Endothelial cell of umbilical vein (primary cell): ENCODE results near the gene AMPH.

Experiments used
- EZH2 ChIP-seq: IDR thresholded peaks from 2 replicates; pipeline ENCODE4 v1.6.1; 2012; ENCODE audit warnings: borderline replicate concordance, low read depth, mild to moderate bottlenecking, moderate library complexity, low read length, inconsistent platforms; ENCODE audit not compliant: severe bottlenecking
- FOS ChIP-seq: IDR thresholded peaks from 2 replicates; pipeline ENCODE4 v1.6.1; 2011; ENCODE audit warnings: mild to moderate bottlenecking, low read length, moderate library complexity, borderline replicate concordance; ENCODE audit not compliant: insufficient read depth
- GATA2 ChIP-seq: IDR thresholded peaks from 2 replicates; pipeline ENCODE4 v1.7.0; 2011; ENCODE audit warnings: low read depth, mild to moderate bottlenecking, moderate library complexity, mixed read lengths, low read length; ENCODE audit not compliant: insufficient read length, insufficient read depth
- POLR2A ChIP-seq: IDR thresholded peaks from 2 replicates; pipeline ENCODE4 v1.6.1; 2012; ENCODE audit warnings: low read depth, mild to moderate bottlenecking, control low read depth, low read length
- POLR2AphosphoS5 ChIP-seq: IDR thresholded peaks from 2 replicates; pipeline ENCODE4 v1.6.1; 2012; ENCODE audit warnings: low read depth, mild to moderate bottlenecking, control low read depth, low read length, moderate library complexity; ENCODE audit not compliant: insufficient read depth
- TF ChIP-seq, protein P1 (sequence below), 2 donors: IDR thresholded peaks; 1 replicate in 1 of 2; 2 replicates in 1 of 2; pipeline ENCODE4 v1.5.1; 2011; ENCODE audit warnings: low read length in 2 of 2, mild to moderate bottlenecking in 2 of 2, moderate library complexity in 2 of 2, control low read depth in 1 of 2, inconsistent platforms in 1 of 2, low read depth in 1 of 2; ENCODE audit not compliant: insufficient read depth in 1 of 2; ENCODE audit errors: extremely low read depth in 1 of 2

DNA sequence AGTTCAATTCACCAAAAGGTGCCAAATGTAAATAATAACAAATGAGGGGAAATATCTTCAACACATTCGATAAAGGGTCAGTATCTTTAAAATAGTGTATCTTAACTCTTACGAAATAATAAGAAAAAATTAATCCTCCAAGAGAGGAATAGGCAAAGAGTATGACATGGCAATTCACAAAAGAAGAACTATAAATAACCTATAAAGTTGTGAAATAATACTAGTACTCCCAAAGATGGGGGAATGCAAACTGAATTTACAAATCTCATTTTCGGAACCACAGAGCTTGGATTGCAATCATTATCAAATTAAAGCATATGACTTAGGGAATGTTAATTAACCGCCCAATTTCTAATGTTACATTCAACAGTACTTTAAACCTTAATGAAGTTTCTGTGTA lies 279.6 kb downstream of the AMPH start:
- TF ChIP-seq, protein P1, sequence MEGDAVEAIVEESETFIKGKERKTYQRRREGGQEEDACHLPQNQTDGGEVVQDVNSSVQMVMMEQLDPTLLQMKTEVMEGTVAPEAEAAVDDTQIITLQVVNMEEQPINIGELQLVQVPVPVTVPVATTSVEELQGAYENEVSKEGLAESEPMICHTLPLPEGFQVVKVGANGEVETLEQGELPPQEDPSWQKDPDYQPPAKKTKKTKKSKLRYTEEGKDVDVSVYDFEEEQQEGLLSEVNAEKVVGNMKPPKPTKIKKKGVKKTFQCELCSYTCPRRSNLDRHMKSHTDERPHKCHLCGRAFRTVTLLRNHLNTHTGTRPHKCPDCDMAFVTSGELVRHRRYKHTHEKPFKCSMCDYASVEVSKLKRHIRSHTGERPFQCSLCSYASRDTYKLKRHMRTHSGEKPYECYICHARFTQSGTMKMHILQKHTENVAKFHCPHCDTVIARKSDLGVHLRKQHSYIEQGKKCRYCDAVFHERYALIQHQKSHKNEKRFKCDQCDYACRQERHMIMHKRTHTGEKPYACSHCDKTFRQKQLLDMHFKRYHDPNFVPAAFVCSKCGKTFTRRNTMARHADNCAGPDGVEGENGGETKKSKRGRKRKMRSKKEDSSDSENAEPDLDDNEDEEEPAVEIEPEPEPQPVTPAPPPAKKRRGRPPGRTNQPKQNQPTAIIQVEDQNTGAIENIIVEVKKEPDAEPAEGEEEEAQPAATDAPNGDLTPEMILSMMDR (IDR thresholded peaks at IDR 0.05; ENCODE audit: extremely low read depth in 1 of 2, insufficient read depth in 1 of 2, low read depth in 1 of 2, low read length in 2 of 2): no peak
- TF ChIP-seq EZH2 (no peak), GATA2 (no peak), POLR2AphosphoS5 (no peak), POLR2A (no peak), FOS (no peak)
